Naive thymus-derived CD4-positive, alpha-beta T cell (primary cell): ENCODE data around the gene DIP2B. TPM values are rescaled to one million over a fixed set of nuclear protein-coding genes. Genes with fewer than 3 reads are reported as not detected.
A peak's percentile ranks its signal among the peaks of the same experiment; 100 is the strongest.
"Not testable (repeated sequence)": the region's sequence is repeated elsewhere in the genome, so short reads cannot be mapped to it uniquely, and the experiment has no call there.

Source experiments
- ATAC-seq: fragments of 150-1000 bp; cut with Tn5 transposase; 2 replicates; pipeline ENCODE4 v1.10.0; 2021; ENCODE audit warnings: mild to moderate bottlenecking, moderate library complexity
- CTCF ChIA-PET: fragments of 350-600 bp; sonication (Branson Sonifier 250); formaldehyde crosslinking; loops from one replicate; lab custom pipeline; 2021; ENCODE audit warnings: antibody characterized with exemption; lab: Charles Lee
- POLR2A ChIA-PET: fragments of 350-600 bp; sonication (Branson Sonifier 250); formaldehyde crosslinking; loops from one replicate; lab custom pipeline; 2021; ENCODE audit warnings: antibody characterized with exemption, inconsistent platforms; lab: Charles Lee
- DNase-seq, 9 donors: peaks; one replicate each; pipeline versions ENCODE4 v3.0.0 to v3.0.0-alpha.2; 2020 to 2022; ENCODE audit warnings: mixed read lengths in 1 of 9
- H3K27ac ChIP-seq: one replicate; pipeline ENCODE4 v1.7.0; 2013; ENCODE audit warnings: mild to moderate bottlenecking, low read depth, low read length, moderate library complexity
- H3K27me3 ChIP-seq, 2 donors: one replicate each; pipeline ENCODE4 v1.7.0; 2013; ENCODE audit warnings: low read length in 2 of 2, mild to moderate bottlenecking in 2 of 2, moderate library complexity in 2 of 2; ENCODE audit not compliant: control insufficient read depth in 2 of 2, insufficient read depth in 2 of 2
- H3K36me3 ChIP-seq, 3 experiments: 1 replicate in 2 of 3; 2 replicates in 1 of 3; pipeline ENCODE4 v1.7.0; 2013; ENCODE audit warnings: low read length in 3 of 3, mild to moderate bottlenecking in 3 of 3, moderate library complexity in 1 of 3; ENCODE audit not compliant: insufficient read depth in 3 of 3, control insufficient read depth in 2 of 3
- H3K4me1 ChIP-seq, 2 donors: one replicate each; pipeline ENCODE4 v1.7.0; 2013; ENCODE audit warnings: low read length in 2 of 2, mild to moderate bottlenecking in 2 of 2, moderate library complexity in 1 of 2; ENCODE audit not compliant: control insufficient read depth in 2 of 2, insufficient read depth in 2 of 2
- H3K4me3 ChIP-seq: 2 replicates; pipeline ENCODE4 v1.7.0; 2013; ENCODE audit warnings: mild to moderate bottlenecking, low read length
- H3K9me3 ChIP-seq, 3 experiments: 1 replicate in 2 of 3; 2 replicates in 1 of 3; pipeline ENCODE4 v1.7.0; 2013; ENCODE audit warnings: low read length in 3 of 3; ENCODE audit not compliant: control insufficient read depth in 2 of 3
- H3K27ac Mint-ChIP-seq, 9 donors: one replicate each; pipeline ENCODE4 v1.8.0; 2020 to 2022; ENCODE audit warnings: mixed read lengths in 9 of 9, mild to moderate bottlenecking in 8 of 9, moderate library complexity in 5 of 9, inconsistent platforms in 2 of 9
- H3K27me3 Mint-ChIP-seq, 5 donors: one replicate each; pipeline ENCODE4 v1.8.0; 2021 to 2022; ENCODE audit warnings: mixed read lengths in 5 of 5, mild to moderate bottlenecking in 1 of 5
- H3K36me3 Mint-ChIP-seq, 5 donors: one replicate each; pipeline ENCODE4 v1.8.0; 2020 to 2022; ENCODE audit warnings: mixed read lengths in 5 of 5, mild to moderate bottlenecking in 3 of 5, inconsistent platforms in 1 of 5
- H3K4me1 Mint-ChIP-seq, 7 donors: one replicate each; pipeline ENCODE4 v1.8.0; 2020 to 2022; ENCODE audit warnings: mixed read lengths in 7 of 7, mild to moderate bottlenecking in 3 of 7, inconsistent platforms in 1 of 7
- H3K4me3 Mint-ChIP-seq, 10 donors: one replicate each; pipeline ENCODE4 v1.8.0; 2020 to 2022; ENCODE audit warnings: mild to moderate bottlenecking in 10 of 10, mixed read lengths in 10 of 10, moderate library complexity in 6 of 10, inconsistent platforms in 2 of 10
- H3K9me3 Mint-ChIP-seq, 11 donors: one replicate each; pipeline ENCODE4 v1.8.0; 2020 to 2022; ENCODE audit warnings: mixed read lengths in 11 of 11, mild to moderate bottlenecking in 4 of 11, inconsistent platforms in 1 of 11, moderate library complexity in 1 of 11
- intact Hi-C, 2 donors: fragments of 100-400 bp; cut with micrococcal nuclease; formaldehyde crosslinking; loops; one replicate each; pipeline ENCODE4 v1.15.1; 2023
- polyA plus RNA-seq, 2 donors: library from polyadenylated mRNA; unstranded; fragments of 300-500 nt; fragmentation: Illumina TruSeq; gene quantifications; one replicate each; pipeline ENCODE4 v1.2.3, GENCODE V29; 2021
- total RNA-seq, 6 experiments: library from RNA in 5 of 6; stranded (reverse) in 5 of 6; gene quantifications; 1 replicate in 5 of 6; 2 replicates in 1 of 6; pipeline ENCODE4 v1.2.3 and lab custom pipeline; 2021 to 2026

The DIP2B gene
- total and polyA plus RNA-seq, 7 experiments from 2014 or later = 10.0 to 41.8 (median 34.3) TPM

GRCh38 chr12:50555471-50555885, 50.7 kb downstream of the DIP2B start:
- H3K36me3 ChIP-seq = no peaks in the 10 kb centered on the region
- no peak overlapping the region for H3K27ac ChIP-seq
- Mint-ChIP-seq H3K36me3 (peaks cover 4 to 33% (median 22%) of the 10 kb centered on the region in 5 donors), H3K27me3 (no peaks in the 10 kb centered on the region), H3K4me1 (peaks cover 22 to 68% (median 58%) of the 10 kb centered on the region in 7 donors), H3K4me3 (peak overlapping the region in 6 of 10 donors; percentile 0 to 52 (median 18)), H3K27ac (peak overlapping the region in 7 of 9 donors; percentile 6 to 80 (median 43)), H3K9me3 (peaks cover 0 to 3% (median 0%) of the 10 kb centered on the region in 11 donors)
- POLR2A ChIA-PET = no interaction called here
- intact Hi-C loops = loop anchor here in 1 of 2 donors (2.0 kb wide), 1 partner anchor 17 kb away; no protein-coding TSS in a partner anchor
- ATAC-seq = no peak
- no peaks in the 10 kb centered on the region for H3K27me3 ChIP-seq
- DNase-seq = no peak
- no peaks in the 10 kb centered on the region for H3K9me3 ChIP-seq
- no peaks in the 10 kb centered on the region for H3K4me1 ChIP-seq
- H3K4me3 ChIP-seq = no peak overlapping the region
- CTCF ChIA-PET = no interaction called here

DNA sequence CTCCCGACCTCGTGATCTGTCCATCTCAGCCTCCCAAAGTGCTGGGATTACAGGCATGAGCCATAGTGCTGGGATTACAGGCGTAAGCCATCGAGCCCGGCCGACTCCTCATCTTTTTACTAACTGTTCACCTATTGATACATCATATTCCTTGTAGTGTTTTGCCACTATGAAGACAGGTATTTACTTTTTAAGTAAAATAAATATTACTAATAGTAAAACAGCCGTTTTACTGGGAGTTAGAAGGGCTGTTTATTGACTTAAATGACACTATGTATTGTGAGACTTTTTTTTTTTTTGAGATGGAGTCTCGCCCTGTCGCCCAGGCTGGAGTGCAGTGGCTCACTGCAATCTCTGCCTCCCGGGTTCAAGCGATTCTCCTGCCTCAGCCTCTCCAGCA, 51.5 kb downstream of the DIP2B start:
- CTCF ChIA-PET = no interaction called here
- intact Hi-C loops = no loop called here
- no peak overlapping the region for H3K4me3 ChIP-seq

DNA sequence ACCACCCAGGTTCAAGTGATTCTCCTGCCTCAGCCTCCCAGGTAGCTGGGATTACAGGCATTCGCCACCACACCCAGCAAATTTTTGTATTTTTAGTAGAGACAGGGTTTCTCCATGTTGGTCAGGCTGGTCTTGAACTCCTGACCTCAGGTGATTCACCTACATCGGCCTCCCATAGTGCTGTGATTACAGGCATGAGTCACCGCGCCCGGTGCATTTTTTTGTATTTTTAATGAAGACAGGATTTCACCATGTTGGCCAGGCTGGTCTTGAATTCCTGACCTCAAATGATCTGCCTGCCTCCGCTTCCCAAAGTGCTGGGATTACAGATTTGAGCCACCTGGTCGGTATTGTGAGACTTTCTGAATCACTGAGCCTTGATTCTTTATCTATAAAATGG, 52.0 kb downstream of the DIP2B start:
- H3K27me3 ChIP-seq, H3K27me3 Mint-ChIP-seq, POLR2A ChIA-PET, DNase-seq, H3K4me1 ChIP-seq, H3K36me3 ChIP-seq, CTCF ChIA-PET, H3K9me3 Mint-ChIP-seq, H3K9me3 ChIP-seq, H3K4me3 Mint-ChIP-seq, intact Hi-C loops, ATAC-seq, H3K27ac ChIP-seq, H3K4me3 ChIP-seq: not testable (repeated sequence)
- Mint-ChIP-seq H3K27ac (peak overlapping the region in 1 of 9 donors; percentile 29), H3K36me3 (peaks cover 4 to 28% (median 19%) of the 10 kb centered on the region in 5 donors), H3K4me1 (peaks cover 22 to 71% (median 62%) of the 10 kb centered on the region in 7 donors)

More for the DNA sequence above, 51.5 kb downstream of the DIP2B start:
- H3K27me3 ChIP-seq = no peaks in the 10 kb centered on the region
- no peaks in the 10 kb centered on the region for H3K9me3 ChIP-seq
- Mint-ChIP-seq H3K36me3 (peaks cover 4 to 33% (median 22%) of the 10 kb centered on the region in 5 donors), H3K4me1 (peaks cover 22 to 70% (median 62%) of the 10 kb centered on the region in 7 donors), H3K9me3 (peaks cover 0 to 3% (median 0%) of the 10 kb centered on the region in 11 donors), H3K4me3 (peak overlapping the region in 2 of 10 donors; percentile 0 to 52), H3K27ac (peak overlapping the region in 2 of 9 donors; percentile 38 to 65), H3K27me3 (no peaks in the 10 kb centered on the region)
- no peaks in the 10 kb centered on the region for H3K36me3 ChIP-seq
- POLR2A ChIA-PET = no interaction called here
- H3K27ac ChIP-seq = no peak overlapping the region
- no peak for DNase-seq
- H3K4me1 ChIP-seq = no peaks in the 10 kb centered on the region
- ATAC-seq = no peak

DNA sequence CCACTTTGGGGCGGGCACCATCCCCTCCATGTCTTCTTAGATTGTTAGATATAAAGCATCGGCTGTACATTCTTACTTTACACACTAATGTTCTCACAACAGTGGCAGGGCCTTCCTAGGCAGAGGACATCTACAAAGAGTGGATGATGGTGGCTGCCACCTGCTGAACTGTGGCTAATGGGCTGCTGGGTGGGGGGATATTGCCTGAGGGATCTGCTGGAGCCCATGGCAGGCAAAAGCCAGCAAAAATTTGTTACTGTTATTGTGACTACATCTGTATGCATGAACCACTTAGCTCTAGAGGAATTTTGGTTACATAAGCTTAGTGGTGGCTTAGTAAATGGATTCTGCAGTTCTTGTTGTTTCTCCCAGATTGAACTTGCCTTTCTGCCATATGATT, 52.6 kb downstream of the DIP2B start:
- H3K27ac ChIP-seq = no peak overlapping the region
- no peaks in the 10 kb centered on the region for H3K36me3 ChIP-seq
- no peak overlapping the region for H3K4me3 ChIP-seq
- ATAC-seq (no peak), DNase-seq (no peak)
- H3K27me3 ChIP-seq = no peaks in the 10 kb centered on the region
- H3K27me3 Mint-ChIP-seq = no peaks in the 10 kb centered on the region
- no peaks in the 10 kb centered on the region for H3K4me1 ChIP-seq
- CTCF ChIA-PET = no interaction called here
- POLR2A ChIA-PET = no interaction called here
- H3K4me3 Mint-ChIP-seq = peak overlapping the region in 1 of 10 donors; percentile 64
- peak overlapping the region in 4 of 9 donors; percentile 19 to 63 (median 34) for H3K27ac Mint-ChIP-seq
- intact Hi-C loops = no loop called here
- no peaks in the 10 kb centered on the region for H3K9me3 ChIP-seq
- H3K36me3 Mint-ChIP-seq = peaks cover 4 to 25% (median 17%) of the 10 kb centered on the region in 5 donors
- peaks cover 22 to 74% (median 64%) of the 10 kb centered on the region in 7 donors for H3K4me1 Mint-ChIP-seq
- no peaks in the 10 kb centered on the region for H3K9me3 Mint-ChIP-seq

GRCh38 chr12:50558970-50559369, 54.2 kb downstream of the DIP2B start:
- Mint-ChIP-seq H3K36me3 (peaks cover 0 to 20% (median 12%) of the 10 kb centered on the region in 5 donors), H3K27me3 (no peaks in the 10 kb centered on the region), H3K27ac (peak overlapping the region in 5 of 9 donors; percentile 19 to 65 (median 33)), H3K4me1 (peaks cover 25 to 79% (median 69%) of the 10 kb centered on the region in 7 donors), H3K9me3 (no peaks in the 10 kb centered on the region), H3K4me3 (no peak overlapping the region)
- ChIA-PET POLR2A (no interaction called here), CTCF (no interaction called here)
- Histone ChIP-seq H3K4me3 (no peak overlapping the region), H3K27me3 (no peaks in the 10 kb centered on the region), H3K4me1 (no peaks in the 10 kb centered on the region), H3K27ac (no peak overlapping the region), H3K36me3 (no peaks in the 10 kb centered on the region), H3K9me3 (no peaks in the 10 kb centered on the region)
- intact Hi-C loops = no loop called here
- ATAC-seq (no peak), DNase-seq (no peak)

GRCh38 chr12:50562520-50563433, 58.0 kb downstream of the DIP2B start:
- ChIA-PET POLR2A (interaction anchor here (0.6 kb wide), 1 partner anchor 19 kb away, joined by 3 read pairs; no protein-coding TSS in a partner anchor), CTCF (interaction anchor here (0.7 kb wide), 1 partner anchor 48 kb away, joined by 4 read pairs; no protein-coding TSS in a partner anchor)
- Mint-ChIP-seq H3K4me3 (peak overlapping the region in 1 of 10 donors; percentile 3), H3K36me3 (peaks cover 0 to 21% (median 7%) of the 10 kb centered on the region in 5 donors), H3K4me1 (peaks cover 25 to 84% (median 74%) of the 10 kb centered on the region in 7 donors), H3K27ac (peak overlapping the region in 2 of 9 donors; percentile 48 to 57), H3K9me3 (no peaks in the 10 kb centered on the region), H3K27me3 (no peaks in the 10 kb centered on the region)
- H3K9me3 ChIP-seq = no peaks in the 10 kb centered on the region
- no peak for ATAC-seq
- H3K27me3 ChIP-seq = no peaks in the 10 kb centered on the region
- intact Hi-C loops = no loop called here
- H3K27ac ChIP-seq = no peak overlapping the region
- H3K4me1 ChIP-seq = no peaks in the 10 kb centered on the region
- DNase-seq = no peak
- H3K4me3 ChIP-seq = no peak overlapping the region
- H3K36me3 ChIP-seq = no peaks in the 10 kb centered on the region
